ENCODE data around the gene CPVL. TPM values are rescaled to one million over a fixed set of nuclear protein-coding genes. Genes with fewer than 3 reads are reported as not detected.

The CPVL gene
- total RNA-seq, 1 donor from 2014 or later: 0.32 TPM

GRCh38 chr7:28984217-28984616 is 162.1 kb downstream of the CPVL start:
- intact Hi-C loops (cut with micrococcal nuclease): no loop called here

GRCh38 chr7:28983396-28984190 is 162.7 kb downstream of the CPVL start:
- intact Hi-C loops (cut with micrococcal nuclease): no loop called here

- intact Hi-C loops (cut with micrococcal nuclease): no loop called here
These were observed 165.2 kb downstream of the CPVL start for GRCh38 chr7:28981161-28981465.

DNA sequence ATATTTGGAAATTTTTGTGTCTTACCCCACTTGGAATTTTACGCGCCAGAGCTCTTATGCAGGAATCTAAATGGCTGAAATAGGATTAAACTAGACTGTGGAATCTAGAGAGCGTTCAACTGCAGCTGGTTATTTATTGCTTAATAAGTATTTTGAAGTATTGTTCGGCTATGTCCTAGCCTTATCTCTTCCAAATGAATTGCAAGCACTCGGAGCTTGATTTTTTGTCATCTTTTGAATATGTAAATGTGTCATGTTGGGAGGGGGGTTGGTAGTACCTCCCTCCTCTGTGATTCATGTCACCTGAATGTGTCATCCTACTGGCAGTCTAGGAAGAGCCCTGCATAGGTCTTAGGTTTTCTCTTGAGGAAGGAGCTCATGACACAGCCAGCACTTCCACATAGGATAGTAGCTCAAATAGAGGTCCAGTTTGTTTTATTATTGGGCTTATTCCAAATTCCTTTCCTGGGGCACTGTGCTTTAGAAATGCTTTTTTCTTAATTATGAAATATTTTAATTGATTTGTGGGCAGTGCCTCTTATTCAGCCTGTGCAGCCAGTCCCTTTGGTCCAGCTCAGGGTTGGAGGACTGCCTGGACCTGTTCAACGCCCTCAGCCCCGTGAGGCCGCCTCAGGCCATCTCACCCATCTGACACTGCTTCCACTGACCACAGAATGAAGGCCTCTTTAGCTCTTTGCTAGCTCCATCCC is 165.7 kb downstream of the CPVL start:
- intact Hi-C loops (cut with micrococcal nuclease): no loop called here

- intact Hi-C loops (cut with micrococcal nuclease): no loop called here
These were observed 166.6 kb downstream of the CPVL start for GRCh38 chr7:28979776-28980175.

DNA sequence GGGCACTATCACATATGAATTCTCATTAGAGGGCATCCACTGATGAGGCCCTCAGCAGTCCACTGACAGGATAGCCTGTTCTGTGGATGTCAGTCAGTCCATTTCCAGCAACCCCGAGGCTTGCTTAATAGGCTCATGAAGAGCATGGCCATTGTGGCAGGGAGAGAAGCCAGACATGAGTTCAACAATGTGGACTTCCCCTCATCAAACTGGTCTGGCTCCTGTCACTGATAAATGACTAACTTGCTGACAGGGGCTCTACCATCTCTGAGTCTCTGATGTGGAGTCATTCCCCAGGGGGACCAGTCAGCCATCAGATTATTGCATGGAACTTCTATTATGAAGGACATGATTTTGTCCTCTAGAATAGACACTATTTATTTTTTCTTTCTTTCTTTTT is 168.5 kb downstream of the CPVL start:
- intact Hi-C loops (cut with micrococcal nuclease): no loop called here

- intact Hi-C loops (cut with micrococcal nuclease): no loop called here
These were observed 170.3 kb downstream of the CPVL start for GRCh38 chr7:28976022-28976421.

DNA sequence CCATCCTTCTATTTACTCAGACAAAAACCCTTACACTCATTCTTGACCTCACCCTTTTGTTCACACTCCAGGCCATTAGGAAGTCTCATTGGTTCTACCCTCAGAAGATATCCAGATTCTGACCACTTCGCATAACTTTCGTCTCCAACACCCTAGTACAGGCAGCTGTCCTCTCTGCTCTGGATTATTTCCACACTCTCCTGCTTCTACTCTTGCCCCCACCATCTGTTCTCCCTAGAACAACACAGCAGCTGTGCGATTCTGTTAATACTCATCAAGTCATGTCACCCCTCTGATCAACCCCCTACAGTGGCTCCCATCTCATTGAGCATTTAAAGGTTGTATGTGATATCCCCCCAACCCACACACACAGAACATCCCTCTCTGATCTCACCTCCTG is 172.7 kb downstream of the CPVL start:
- intact Hi-C loops (cut with micrococcal nuclease): no loop called here

DNA sequence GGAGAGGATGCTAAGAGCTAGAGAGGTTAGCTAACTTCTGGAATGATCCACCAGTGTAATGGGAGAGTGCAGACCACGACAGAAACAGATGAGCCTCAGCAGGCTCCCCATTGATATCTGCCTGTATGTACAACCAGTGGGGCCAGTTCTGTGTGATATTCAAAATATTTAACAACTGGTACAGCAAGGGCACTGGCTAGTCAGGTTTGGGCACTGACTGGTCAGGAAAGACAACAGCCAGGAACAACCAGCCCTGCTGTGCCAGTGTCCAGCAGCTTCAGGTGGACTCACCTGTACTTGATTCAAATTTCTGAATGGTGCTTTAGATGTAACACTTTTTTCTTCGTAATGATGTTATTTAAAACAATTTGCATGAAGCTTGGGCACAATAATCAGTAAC is 182.3 kb downstream of the CPVL start:
- intact Hi-C loops (cut with micrococcal nuclease): no loop called here

DNA sequence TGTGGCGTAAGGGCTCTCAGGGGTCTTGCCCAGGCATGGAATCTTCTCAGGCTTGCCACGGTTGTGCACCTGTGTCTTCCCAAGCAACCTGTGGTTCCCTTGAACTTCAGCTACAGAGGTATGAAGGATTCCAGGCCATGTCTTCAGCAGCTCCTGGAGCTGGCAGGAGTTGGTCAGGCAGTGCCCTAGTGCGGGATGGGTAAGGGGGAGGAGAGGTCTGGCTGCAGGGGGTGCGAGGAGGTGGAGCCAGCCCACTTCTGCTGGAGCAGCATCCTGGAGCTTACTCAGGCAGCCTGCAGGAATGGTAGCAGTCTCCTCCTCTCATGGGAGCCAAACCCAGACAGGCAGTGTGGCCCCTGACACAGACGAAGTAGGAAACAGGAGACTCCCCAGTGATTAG is 184.4 kb downstream of the CPVL start:
- intact Hi-C loops (cut with micrococcal nuclease): no loop called here

DNA sequence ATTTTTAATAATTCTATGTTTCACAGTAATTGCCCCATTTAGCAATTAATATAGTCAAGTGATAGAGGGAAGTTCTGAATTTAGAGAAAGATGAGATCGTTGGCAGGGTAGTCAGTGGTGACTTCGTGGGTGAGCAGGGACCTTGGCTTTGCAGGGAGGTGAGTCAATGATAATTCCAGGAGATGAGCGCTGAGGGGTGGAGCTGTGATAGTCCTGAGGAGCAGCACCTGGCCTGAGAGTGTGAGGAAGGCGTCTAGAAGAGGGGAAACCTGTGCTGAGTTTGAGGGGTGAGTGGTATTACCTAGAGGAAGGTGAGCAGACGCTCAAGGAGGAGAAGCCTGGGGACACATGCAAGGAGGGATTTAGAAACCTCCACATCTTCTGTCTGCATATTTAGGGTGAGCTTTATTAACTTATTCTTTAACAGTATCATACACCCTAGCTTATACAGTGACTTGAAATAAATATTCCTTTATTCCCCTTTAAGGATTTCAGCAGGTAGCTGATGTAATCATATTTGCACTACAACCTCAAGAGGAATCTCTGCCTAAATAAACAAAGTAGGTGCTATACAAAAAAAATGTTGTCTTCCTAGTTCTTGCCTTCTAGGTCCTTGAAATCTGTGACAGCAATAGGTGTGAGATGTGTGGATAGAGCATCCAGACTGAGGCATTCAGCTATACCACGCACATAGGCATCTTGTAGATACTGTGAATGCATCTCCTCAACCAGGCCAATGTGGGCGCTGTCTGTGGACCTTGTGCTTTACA is 186.1 kb downstream of the CPVL start:
- intact Hi-C loops (cut with micrococcal nuclease): no loop called here

- intact Hi-C loops (cut with micrococcal nuclease): loop anchor here (10.0 kb wide), 2 partner anchors 146 to 606 kb away; partner anchors contain the start of gene PRR15
These were observed 187.4 kb downstream of the CPVL start for GRCh38 chr7:28958980-28959347.

DNA sequence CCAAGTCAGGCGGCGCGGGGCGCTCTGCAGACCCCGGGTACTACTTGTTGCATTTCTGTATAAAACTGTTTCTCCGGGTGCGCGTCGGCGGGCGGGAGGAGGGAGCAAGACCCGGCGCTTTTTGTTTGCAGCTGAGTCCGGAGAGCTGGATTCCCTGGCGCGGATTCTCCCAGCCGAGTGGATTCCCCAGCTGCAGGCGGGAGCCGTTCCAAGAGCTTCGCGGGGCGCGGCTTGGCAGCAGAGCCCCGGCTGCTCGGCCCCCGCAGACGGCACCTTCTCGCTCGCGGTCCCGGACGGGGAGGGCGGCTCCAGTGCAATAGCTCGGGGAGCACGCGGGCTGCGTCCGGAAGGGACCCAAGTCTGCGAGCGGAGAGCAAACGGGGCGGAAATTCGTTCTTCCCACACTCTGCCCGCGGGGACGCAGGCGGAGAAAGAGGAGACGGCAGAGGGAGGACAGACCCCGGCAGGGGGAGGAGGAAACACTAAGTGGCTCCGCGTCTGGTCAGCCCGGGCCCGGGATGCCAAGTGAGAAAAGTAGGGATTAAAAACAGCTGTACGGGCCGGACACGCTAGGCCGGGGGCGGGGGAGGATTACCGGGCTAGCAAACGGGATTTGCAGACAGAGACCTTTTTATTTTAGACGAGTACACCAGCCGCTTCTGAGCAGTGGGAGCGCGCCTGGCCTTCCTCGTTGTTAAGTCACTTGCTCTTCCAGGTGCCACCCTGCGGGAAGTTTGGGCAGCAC is 187.9 kb downstream of the CPVL start, which contains the start of gene TRIL:
Gene TRIL, minus strand, starts transcription at position 96 of the 745 bp plus-strand sequence. CDS start 284 bp downstream, outside the sequence.
- intact Hi-C loops (cut with micrococcal nuclease): loop anchor here (10.0 kb wide), 2 partner anchors 146 to 606 kb away; partner anchors contain the start of gene PRR15

- intact Hi-C loops (cut with micrococcal nuclease): loop anchor here (10.0 kb wide), 2 partner anchors 147 to 607 kb away; partner anchors contain the start of gene PRR15
These were observed 188.5 kb downstream of the CPVL start for GRCh38 chr7:28957751-28958234.

DNA sequence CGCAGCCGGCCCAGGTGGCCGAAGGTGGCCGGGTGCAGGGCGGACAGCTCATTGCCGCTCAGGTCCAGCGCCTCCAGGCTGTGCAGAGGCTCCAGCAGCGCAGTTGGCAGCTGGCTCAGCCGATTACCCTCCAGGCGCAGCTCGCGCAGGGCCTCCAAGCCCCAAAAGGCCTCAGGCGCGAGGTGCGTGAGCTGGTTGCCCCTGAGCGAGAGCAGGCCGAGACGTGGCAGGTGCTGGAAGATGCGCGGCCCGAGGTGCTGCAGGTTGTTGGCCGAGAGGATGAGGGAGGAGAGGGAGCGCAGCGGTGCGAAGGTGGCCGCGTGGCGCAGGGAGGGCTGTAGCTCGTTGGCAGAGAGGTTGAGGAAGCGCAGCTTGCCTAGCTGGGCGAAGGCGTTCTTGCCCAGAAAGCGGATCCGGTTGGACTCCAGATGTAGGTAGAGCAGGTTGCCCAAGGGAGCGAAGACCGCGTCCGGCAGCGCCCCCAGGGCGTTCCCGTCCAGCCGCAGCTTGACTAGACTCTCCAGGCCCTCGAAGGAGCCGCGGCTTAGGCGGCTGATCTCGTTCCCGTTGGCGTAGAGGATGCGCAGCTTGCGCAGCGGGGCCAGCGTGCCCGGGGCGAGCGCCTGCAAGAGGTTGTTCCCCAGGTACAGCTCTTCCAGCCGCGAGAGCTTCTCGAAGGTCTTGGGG is 189.1 kb downstream of the CPVL start:
- intact Hi-C loops (cut with micrococcal nuclease): loop anchor here (10.0 kb wide), 2 partner anchors 148 to 608 kb away; partner anchors contain the start of gene PRR15

DNA sequence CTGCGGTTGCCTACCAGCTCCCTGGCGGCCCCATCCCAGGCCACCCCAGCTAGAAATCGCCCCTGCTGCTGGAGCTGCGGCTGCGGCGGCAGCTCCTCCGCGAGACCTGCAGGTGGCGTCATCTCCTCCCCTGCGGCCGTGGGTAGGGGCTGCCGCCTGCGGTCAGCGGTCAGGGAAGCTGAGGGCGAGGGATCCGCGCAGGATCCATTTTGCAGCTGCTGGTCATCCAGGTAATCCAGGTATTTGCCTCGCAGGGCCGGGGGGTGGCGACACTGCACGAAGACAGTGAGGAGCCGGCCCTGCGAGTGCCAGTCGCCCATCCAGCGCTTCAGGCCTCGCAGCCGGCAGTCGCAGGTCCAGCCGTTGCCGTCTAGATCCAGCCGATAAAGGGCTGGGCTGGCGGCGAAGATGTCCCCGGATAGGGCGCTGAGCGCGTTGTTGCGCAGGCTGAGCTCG is 189.7 kb downstream of the CPVL start:
- intact Hi-C loops (cut with micrococcal nuclease): loop anchor here (10.0 kb wide), 2 partner anchors 148 to 608 kb away; partner anchors contain the start of gene PRR15

DNA sequence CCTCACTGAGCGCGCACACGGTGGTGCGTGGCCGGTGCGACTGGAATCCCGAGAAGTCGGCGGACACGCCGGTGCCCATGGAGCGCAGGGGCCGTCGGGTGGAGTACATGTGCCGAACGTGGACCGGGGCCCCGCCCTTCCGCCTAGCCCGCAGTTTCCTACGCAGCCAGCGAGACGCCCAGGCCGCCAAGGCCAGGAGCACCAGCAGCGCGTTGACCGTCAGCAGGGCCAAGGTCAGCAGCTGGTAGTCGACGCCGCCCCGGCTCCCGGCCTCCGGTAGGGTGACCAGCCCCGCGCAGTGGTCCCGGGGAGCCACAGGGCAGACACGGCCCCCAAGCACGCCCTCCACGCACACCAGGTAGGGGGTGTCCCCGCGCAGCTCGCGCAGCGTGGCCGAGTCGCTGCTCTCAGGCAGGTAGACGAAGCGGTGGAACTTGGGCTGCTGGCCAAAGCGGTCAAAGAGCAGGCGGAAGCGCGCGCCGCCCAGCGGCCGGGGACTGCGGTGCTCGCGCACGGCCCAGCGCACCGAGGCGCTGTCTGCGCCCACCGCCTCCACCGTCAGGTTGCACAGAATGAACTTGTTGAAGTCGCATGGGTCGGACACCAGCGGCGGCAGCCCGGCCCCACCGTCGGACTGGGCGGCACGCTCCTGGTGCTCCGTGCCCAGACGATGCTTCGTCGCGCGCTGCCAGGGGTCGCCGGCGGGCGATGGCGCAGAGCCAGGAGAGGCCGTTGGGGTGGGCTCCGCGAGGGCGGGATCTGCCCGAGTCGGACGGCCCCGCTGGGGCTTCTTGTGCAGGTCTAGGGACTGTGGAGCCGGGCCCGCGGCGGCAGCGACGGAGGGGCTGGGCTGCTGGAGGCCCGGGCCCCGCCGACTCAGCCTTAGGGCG is 190.4 kb downstream of the CPVL start:
- intact Hi-C loops (cut with micrococcal nuclease): loop anchor here (10.0 kb wide), 2 partner anchors 149 to 609 kb away; partner anchors contain the start of gene PRR15

- intact Hi-C loops (cut with micrococcal nuclease): loop anchor here (10.0 kb wide), 2 partner anchors 149 to 609 kb away; partner anchors contain the start of gene PRR15
These were observed 191.0 kb downstream of the CPVL start for GRCh38 chr7:28955356-28955717.

- intact Hi-C loops (cut with micrococcal nuclease): loop anchor here (10.0 kb wide), 2 partner anchors 150 to 610 kb away; partner anchors contain the start of gene PRR15
These were observed 191.4 kb downstream of the CPVL start for GRCh38 chr7:28954946-28955345.

All from T-helper 2 cell treated with Interferon-gamma antibody and Interleukin-4, amounts not matched to agents 100 ng/mL and 5 ng/mL, for 36 hours (primary cell).